GM18508 (cell line): ENCODE data around the gene NCAN.
"Not testable (repeated sequence)": the region's sequence is repeated elsewhere in the genome, so short reads cannot be mapped to it uniquely, and the experiment has no call there.

Source experiments
- ATAC-seq: cut with Tn5 transposase; IDR thresholded peaks from one replicate; pipeline ENCODE4 v1.9.1; 2021; ENCODE audit warnings: moderate number of reproducible peaks; ENCODE audit not compliant: insufficient read depth, unreplicated experiment

NCAN gene

DNA sequence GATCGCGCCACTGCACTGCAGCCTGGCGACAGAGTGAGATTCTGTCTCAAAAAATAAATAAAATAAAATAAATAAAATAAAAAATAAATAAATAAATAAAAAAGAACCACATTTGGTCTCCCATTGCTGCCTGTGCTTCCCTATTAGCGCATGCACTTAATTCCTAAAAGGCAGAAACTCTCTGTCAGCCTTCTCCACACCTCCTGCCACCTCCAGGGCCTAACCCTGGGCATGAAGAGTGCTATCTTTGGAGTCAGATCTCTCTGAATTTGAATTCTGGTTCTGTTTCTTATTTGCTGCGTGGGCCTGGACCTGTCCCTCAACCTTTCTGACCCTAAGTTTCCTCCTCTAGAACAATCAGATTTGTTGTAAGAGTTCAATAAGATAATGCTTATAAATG lies 11.3 kb downstream of the NCAN start:
- no peak for ATAC-seq

DNA sequence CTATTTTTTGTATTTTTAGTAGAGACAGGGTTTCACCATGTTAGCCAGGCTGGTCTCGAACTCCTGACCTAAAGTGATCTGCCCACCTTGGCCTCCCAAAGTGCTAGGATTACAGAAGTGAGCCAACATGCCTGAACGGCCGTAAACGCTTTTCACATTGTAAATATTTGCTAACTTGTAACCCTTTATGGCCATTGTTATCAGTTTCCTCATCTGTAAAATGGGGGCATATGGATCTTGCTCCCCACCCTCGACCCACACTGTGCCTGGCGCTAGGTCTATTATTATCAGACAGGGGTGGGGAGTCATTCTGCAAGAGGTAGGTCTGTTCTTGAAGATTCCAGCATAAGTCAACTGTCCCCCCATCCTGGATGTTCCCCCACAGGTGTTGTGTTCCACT lies 11.9 kb downstream of the NCAN start:
- ATAC-seq, result no peak

DNA sequence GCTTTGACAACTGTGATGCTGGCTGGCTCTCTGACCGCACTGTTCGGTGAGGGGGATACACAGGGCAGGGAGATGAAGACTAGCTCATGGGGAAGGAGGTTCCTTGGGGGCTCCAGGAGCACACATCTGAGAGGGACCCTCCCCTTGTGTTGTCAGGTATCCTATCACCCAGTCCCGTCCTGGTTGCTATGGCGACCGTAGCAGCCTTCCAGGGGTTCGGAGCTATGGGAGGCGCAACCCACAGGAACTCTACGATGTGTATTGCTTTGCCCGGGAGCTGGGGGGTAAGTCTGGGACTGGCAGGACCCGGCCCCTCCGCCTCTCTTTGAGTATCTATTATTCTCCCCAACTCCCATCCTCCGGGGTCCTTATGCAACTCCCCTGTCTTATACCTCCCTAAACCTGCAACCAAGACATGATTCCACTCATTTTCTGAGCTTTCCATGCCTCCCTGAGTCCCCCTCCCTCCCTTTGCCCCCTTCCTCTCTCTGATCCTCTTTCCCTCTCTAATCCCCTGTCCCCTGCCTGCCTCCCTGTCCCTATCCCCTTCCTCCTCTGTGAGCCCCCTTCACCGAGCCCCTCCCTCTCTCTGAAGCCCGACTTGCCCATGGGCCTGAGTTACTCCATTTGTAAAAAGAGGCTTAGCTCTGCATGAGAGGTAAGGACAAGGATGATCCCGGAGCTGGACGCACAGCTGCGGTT lies 12.5 kb downstream of the NCAN start:
- no peak for ATAC-seq

DNA sequence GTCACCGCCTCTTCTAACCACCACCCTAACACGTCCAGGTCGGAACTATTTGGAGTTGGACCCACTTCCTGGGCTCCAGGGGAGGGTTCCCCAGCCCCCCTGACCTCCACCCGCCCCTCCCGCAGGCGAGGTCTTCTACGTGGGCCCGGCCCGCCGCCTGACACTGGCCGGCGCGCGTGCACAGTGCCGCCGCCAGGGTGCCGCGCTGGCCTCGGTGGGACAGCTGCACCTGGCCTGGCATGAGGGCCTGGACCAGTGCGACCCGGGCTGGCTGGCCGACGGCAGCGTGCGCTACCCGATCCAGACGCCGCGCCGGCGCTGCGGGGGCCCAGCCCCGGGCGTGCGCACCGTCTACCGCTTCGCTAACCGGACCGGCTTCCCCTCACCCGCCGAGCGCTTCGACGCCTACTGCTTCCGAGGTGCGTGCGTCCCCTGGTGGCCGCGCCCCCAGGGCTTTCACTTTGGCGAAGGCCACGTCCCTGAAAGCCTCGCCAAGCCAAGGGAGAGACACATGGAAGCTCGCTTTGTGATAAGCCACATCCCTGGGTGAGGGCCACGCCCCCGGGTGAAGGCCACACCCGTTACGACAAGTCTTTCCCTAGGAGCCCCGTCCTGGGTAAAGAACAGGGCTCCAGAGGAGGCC lies 13.2 kb downstream of the NCAN start:
- ATAC-seq, result no peak

DNA sequence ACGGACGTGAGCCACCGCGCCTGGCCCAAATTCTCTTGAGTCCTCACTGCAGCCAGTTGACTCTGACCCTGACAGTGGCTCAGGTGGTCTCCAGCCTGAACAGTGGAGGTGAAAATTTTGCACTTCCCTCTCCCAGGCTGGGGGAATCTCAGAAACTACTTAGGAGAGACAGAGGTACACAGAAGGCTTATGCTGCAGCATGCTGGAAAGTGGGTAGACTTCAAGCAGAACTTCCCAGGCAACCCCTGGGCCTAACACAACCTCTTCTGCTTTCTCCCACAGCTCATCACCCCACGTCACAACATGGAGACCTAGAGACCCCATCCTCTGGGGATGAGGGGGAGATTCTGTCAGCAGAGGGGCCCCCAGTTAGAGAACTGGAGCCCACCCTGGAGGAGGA lies 14.4 kb downstream of the NCAN start:
- no peak for ATAC-seq

DNA sequence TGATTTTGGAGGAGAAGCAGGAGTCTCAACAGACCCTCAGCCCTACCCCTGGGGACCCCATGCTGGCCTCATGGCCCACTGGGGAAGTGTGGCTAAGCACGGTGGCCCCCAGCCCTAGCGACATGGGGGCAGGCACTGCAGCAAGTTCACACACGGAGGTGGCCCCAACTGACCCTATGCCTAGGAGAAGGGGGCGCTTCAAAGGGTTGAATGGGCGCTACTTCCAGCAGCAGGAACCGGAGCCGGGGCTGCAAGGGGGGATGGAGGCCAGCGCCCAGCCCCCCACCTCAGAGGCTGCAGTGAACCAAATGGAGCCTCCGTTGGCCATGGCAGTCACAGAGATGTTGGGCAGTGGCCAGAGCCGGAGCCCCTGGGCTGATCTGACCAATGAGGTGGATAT lies 14.9 kb downstream of the NCAN start:
- ATAC-seq, result no peak

DNA sequence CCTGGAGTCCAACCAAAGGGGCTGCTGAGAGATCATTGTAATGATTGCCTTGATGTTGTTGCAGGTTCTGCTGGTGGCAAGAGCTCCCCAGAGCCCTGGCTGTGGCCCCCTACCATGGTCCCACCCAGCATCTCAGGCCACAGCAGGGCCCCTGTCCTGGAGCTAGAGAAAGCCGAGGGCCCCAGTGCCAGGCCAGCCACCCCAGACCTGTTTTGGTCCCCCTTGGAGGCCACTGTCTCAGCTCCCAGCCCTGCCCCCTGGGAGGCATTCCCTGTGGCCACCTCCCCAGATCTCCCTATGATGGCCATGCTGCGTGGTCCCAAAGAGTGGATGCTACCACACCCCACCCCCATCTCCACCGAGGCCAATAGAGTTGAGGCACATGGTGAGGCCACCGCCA lies 15.5 kb downstream of the NCAN start:
- ATAC-seq, result no peak

GRCh38 chr19:19229701-19230100 lies 17.9 kb downstream of the NCAN start:
- ATAC-seq, result no peak

GRCh38 chr19:19230999-19231398 lies 19.2 kb downstream of the NCAN start:
- ATAC-seq, result no peak

- ATAC-seq, result no peak
Measured at GRCh38 chr19:19232261-19232721, 20.5 kb downstream of the NCAN start.

- ATAC-seq, result no peak
Measured at GRCh38 chr19:19234220-19234816, 22.6 kb downstream of the NCAN start.

DNA sequence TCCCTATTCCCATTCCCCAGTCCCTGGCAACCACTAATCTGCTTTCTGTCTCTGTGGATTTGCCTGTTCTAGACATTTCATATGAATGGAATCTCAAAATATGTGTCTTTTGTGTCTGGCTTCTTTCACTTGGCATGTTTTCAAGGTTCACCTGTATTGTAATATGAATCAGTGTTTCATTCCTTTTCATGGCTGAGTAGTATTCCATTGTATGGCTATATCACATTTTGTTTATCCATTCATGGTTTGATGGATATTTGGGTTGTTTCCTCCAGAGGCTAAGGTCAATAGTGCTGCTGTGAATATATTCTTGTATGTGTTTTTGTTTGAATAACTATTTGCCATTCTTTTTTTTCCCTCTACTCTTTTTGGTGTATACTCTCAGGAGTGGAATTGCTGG lies 24.4 kb downstream of the NCAN start:
- no peak for ATAC-seq

DNA sequence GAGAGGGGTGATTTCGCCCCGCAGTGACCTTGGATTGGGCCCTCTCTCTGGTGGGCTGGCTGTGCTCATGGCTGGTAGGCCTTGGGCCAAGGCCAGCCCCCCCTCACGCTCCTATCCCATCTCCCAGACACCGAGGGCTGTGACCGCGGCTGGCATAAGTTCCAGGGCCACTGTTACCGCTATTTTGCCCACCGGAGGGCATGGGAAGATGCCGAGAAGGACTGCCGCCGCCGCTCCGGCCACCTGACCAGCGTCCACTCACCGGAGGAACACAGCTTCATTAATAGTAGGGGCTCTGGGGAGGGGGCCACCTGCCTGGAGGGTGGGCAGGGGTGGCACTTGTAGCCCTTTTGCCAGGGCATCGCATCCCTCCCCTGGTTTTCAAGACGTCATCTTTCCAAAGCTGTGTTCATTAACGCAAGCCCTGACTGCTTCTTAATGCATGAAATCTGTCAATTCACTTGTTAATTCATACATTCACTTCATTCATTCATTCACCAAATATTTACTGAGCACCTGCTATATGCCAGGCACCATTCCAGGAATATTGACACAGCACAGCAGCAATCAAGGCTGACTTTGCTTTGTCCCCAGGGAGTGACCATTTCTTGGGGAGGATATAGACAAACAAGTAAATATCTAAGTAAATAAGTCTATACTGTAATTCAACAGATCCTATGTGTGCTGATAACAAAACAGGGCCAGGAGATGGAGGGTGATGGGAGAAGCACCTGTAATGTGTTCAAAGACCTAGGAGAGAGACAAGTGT lies 26.6 kb downstream of the NCAN start:
- no peak for ATAC-seq

DNA sequence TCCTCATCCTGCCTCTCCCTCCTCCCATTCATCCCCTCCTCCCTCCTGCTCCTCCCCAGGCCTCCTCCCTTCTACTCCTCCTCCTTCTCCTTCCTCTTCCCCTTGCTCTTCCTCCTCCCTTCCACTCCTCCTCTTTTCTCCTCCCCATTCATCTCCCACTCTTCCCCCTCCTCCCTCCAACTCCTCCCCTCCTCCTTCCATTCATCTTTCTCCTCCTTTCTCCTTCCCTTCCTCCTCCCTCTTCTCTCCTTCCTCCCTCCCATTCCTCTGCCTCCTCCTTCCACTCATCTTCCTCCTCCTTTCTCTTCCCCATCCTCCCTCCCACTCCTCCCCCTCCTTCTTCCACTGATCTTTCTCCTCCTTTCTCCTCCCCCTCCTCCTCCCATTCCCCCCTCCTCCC lies 27.9 kb downstream of the NCAN start:
- ATAC-seq, result no peak

- ATAC-seq, result no peak
Measured at GRCh38 chr19:19240476-19240875, 28.7 kb downstream of the NCAN start.

DNA sequence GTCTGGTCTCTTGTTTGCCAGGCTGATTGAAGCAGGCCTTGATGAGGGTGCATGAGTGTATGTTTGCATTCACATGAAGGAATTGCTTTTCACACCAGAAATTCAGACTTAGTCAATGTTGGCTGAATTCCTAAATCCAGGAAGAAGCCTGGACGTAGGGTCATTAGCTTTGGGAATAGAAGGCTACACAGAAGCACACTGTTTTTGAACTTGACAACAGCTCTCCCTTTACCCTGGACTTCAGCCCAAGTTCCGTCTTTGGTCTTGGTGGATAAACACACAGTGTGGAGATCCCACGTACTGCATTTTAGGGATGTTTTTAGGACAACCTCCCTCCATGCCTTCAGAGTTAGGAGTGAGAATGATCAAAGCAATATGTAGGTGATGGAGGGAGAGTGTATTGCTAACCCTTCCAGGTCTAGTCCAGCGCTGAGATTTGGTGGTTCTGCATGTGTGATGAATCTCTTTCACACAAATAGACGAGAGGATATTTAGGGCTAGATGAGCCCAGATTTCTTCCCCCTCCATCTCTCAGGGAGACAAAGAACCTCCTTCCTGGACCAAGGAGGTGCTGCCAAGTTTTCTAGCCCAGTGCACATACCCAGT lies 38.5 kb downstream of the NCAN start:
- ATAC-seq, result no peak

GRCh38 chr19:19253409-19253808 lies 41.7 kb downstream of the NCAN start:
- not testable (repeated sequence) for ATAC-seq

DNA sequence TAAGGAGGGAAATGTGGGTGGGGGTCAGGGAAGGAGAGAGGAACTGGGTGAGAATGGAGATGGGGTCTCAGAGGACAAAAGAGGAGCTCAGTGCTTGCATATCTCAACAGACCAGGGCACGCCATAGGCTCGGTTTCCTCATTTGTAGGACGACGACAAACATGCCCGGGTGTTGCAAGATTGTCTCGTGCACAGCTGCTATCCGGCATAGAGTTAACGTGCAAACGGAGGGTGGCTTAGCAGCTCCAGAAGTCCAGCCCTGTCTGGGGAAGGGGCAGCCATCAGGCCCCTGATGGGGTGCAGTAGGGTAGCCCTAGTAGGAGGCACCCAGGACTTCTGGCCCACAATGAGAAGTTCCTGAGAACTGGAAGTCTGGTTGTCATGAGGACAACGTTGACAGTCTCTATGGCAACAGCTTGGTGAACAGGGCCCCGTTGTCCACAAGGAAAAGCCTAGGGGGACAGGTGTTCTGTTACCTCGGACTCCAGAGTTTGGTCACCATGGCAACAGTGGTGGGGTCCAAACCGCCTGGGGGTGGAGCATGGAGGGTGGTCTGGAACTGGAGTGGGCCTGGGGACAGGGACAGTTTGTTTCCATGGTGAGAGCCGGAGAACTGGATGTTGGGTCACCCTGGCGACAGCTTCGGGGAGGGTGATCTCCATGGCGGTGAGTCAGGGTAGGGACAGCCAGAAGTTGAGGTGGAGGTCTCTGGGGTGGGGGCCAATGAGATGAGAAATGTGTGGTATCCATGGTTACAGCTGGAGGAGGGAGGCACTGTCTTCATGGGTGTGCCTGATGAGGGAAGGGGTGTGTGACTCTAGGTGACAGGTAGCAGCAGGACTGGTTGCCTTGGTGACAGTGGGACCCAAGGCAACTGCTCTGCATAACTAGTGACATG lies 44.6 kb downstream of the NCAN start:
- ATAC-seq, result no peak

DNA sequence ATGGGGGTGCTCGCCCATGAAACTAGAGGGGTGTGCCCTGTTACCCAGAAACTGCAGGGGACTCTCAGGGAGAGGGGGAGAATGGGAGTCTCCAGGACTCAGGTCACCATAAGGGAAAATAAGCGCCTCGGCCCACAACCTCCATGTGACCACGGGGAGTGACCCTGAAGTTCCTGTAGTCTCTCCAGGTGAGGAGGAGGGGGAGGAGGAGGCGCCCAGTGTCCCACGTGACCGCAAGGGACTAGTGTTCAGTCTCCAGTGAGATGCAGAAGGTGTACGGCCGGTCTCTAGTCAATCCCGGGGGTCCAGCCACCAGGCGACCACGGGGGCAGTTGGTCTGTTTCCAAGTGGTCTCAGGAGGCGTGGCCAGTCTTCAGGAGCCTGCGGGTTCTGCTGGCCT lies 45.4 kb downstream of the NCAN start:
- ATAC-seq, result no peak
